Ishikawa (cell line): ENCODE measurements around the gene CUL3.

ENCODE experiments used
- CEBPB ChIP-seq: IDR thresholded peaks from 2 replicates; pipeline ENCODE4 v1.6.1; 2012
- EGR1 ChIP-seq: IDR thresholded peaks from 2 replicates; pipeline ENCODE4 v1.6.1; 2012
- EP300 ChIP-seq: IDR thresholded peaks from 2 replicates; pipeline ENCODE4 v1.6.1; 2012; ENCODE audit warnings: borderline replicate concordance
- TEAD4 ChIP-seq: IDR thresholded peaks from 2 replicates; pipeline ENCODE4 v1.6.1; 2012
- TF ChIP-seq, protein P1 (sequence below): IDR thresholded peaks from 2 replicates; pipeline ENCODE4 v1.6.1; 2012; ENCODE audit warnings: low read depth, mild to moderate bottlenecking

DNA sequence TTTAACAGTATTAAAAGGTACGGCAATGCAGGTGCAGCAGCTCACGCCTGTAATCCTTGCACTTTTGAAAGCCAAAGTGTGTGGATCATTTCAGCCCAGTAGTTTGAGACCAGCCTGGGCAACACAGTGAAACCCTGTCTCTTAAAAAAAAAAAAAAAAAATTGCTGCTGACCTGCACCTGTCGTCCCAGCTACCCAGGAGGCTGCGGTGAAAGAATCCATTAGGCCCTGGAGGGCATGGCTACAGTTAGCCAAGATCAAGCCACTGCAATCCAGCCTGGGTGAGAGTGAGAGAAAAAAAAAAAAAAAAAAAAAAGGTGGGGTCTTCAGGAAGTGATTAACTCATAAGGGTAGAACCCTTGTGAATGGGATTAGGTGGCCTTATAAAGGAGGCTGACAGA lies 12.8 kb downstream of the CUL3 start:
- TF ChIP-seq EP300 (no peak), EGR1 (no peak), TEAD4 (no peak), CEBPB (no peak)
- TF ChIP-seq, protein P1, sequence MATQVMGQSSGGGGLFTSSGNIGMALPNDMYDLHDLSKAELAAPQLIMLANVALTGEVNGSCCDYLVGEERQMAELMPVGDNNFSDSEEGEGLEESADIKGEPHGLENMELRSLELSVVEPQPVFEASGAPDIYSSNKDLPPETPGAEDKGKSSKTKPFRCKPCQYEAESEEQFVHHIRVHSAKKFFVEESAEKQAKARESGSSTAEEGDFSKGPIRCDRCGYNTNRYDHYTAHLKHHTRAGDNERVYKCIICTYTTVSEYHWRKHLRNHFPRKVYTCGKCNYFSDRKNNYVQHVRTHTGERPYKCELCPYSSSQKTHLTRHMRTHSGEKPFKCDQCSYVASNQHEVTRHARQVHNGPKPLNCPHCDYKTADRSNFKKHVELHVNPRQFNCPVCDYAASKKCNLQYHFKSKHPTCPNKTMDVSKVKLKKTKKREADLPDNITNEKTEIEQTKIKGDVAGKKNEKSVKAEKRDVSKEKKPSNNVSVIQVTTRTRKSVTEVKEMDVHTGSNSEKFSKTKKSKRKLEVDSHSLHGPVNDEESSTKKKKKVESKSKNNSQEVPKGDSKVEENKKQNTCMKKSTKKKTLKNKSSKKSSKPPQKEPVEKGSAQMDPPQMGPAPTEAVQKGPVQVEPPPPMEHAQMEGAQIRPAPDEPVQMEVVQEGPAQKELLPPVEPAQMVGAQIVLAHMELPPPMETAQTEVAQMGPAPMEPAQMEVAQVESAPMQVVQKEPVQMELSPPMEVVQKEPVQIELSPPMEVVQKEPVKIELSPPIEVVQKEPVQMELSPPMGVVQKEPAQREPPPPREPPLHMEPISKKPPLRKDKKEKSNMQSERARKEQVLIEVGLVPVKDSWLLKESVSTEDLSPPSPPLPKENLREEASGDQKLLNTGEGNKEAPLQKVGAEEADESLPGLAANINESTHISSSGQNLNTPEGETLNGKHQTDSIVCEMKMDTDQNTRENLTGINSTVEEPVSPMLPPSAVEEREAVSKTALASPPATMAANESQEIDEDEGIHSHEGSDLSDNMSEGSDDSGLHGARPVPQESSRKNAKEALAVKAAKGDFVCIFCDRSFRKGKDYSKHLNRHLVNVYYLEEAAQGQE: no peak
